Measurements from ENCODE around the gene CHCHD6. TPM values are rescaled to one million over a fixed set of nuclear protein-coding genes. Genes with fewer than 3 reads are reported as not detected.

The CHCHD6 gene
- total RNA-seq, 1 experiment from 2014 or later: 40.9 TPM

DNA sequence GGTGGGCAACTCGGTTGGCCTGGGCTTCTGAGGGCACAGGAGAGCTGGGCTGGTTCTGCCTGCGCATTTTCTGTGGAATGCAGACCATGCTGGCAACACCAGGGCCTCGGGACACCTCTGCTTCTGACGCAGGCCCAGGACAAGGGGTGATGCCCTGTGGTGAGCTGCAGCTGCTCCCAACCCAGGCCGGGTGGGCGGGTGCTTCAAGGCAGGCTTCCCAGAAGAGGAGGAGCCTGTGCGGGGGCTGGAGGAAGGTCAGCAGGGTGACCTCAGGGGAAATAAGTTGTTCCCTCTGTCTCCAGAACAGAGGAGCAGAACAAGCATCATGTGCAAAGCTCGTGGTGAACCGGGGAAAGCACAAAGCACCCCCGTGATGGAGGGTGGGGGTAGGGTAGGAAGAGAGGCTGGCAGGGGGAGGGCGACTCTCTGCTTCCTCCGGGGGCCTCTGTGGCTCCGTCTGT is 267.9 kb downstream of the CHCHD6 start:
- POLR2A ChIA-PET: no interaction called here
- Mint-ChIP-seq H3K9me3 (peaks cover 21% of the 10 kb centered on the region), H3K27ac (no peak overlapping the region), H3K27me3 (ENCODE audit: low read depth) (peaks cover 5% of the 10 kb centered on the region), H3K4me1 (peaks cover 13% of the 10 kb centered on the region), H3K4me3 (no peak overlapping the region), H3K36me3 (peaks cover 10% of the 10 kb centered on the region)
- peak; percentile 38 for DNase-seq (ENCODE audit: low spot score)
- ATAC-seq: peak; percentile 74
- TF ChIP-seq TEAD4 (CRISPR knock-in tag; IDR thresholded peaks at IDR 0.05) (no peak), ZNF423 (CRISPR knock-in tag; IDR thresholded peaks at IDR 0.05) (0 out of 2 replicates have a peak, but pooled peaks have one; percentile 19)
- CTCF ChIA-PET: interaction anchor here (0.9 to 4.1 kb wide), 8 partner anchors 10 to 288 kb away, joined by 3 to 28 read pairs (median 7); partner anchors contain the start of gene PLXNA1

DNA sequence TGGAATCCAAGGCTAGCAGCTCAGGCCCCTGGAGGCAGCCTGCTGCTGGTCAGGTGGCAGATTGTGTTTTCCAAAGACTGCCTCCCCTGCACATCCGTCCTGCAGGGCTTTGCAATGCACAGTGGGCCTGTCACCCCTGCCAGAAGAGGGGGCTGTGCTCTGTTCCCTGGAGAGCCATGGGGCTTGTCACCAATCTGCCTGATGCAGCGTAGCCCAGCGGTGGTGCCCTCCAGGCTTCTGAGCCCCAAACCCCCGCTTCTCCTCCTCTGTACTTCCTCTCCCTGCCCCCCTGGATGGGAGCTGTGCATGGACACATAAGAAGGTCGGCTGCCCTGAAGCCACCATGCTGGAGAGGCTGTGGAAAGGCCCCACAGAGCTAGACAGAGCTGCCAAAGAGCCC is 268.8 kb downstream of the CHCHD6 start:
- CTCF ChIA-PET: interaction anchor here (0.6 to 4.1 kb wide), 17 partner anchors 9 to 483 kb away, joined by 3 to 28 read pairs (median 4); partner anchors contain the start of gene PLXNA1
- Mint-ChIP-seq H3K27me3 (ENCODE audit: low read depth) (peaks cover 5% of the 10 kb centered on the region), H3K36me3 (peaks cover 10% of the 10 kb centered on the region), H3K4me1 (peaks cover 13% of the 10 kb centered on the region), H3K4me3 (no peak overlapping the region), H3K9me3 (peaks cover 21% of the 10 kb centered on the region), H3K27ac (no peak overlapping the region)
- POLR2A ChIA-PET: no interaction called here
- peak; percentile 36 for DNase-seq (ENCODE audit: low spot score)
- ATAC-seq: peak; percentile 69
- TF ChIP-seq ZNF219 (CRISPR knock-in tag; IDR thresholded peaks at IDR 0.05; ENCODE audit: borderline replicate concordance): no peak

DNA sequence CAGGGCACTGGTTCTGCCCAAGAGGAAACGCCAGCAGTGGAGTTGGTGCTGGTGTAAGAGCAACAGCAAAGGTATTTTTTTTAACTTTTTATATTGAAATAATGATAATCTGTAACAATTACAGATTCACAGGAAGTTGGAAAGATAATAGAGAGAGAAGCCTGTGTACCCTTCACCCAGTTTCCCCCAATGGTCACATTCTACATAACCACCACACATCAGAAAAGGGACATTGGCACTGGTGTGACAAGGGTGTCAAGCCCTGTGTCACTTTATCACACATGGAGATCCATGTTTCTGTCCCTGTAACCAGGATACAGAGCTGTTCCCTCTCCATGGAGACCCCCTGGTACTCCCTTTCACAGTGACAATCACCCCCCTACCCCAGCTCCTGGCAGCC is 269.8 kb downstream of the CHCHD6 start:
- ChIA-PET CTCF (interaction anchor here (0.8 to 4.1 kb wide), 9 partner anchors 8 to 482 kb away, joined by 3 to 28 read pairs (median 5); partner anchors contain the start of gene PLXNA1), POLR2A (no interaction called here)
- no peak for DNase-seq (ENCODE audit: low spot score)
- peaks cover 21% of the 10 kb centered on the region for H3K9me3 Mint-ChIP-seq
- no peak for ATAC-seq
- peaks cover 5% of the 10 kb centered on the region for H3K27me3 Mint-ChIP-seq (ENCODE audit: low read depth)
- peaks cover 10% of the 10 kb centered on the region for H3K36me3 Mint-ChIP-seq
- TF ChIP-seq, protein P1, sequence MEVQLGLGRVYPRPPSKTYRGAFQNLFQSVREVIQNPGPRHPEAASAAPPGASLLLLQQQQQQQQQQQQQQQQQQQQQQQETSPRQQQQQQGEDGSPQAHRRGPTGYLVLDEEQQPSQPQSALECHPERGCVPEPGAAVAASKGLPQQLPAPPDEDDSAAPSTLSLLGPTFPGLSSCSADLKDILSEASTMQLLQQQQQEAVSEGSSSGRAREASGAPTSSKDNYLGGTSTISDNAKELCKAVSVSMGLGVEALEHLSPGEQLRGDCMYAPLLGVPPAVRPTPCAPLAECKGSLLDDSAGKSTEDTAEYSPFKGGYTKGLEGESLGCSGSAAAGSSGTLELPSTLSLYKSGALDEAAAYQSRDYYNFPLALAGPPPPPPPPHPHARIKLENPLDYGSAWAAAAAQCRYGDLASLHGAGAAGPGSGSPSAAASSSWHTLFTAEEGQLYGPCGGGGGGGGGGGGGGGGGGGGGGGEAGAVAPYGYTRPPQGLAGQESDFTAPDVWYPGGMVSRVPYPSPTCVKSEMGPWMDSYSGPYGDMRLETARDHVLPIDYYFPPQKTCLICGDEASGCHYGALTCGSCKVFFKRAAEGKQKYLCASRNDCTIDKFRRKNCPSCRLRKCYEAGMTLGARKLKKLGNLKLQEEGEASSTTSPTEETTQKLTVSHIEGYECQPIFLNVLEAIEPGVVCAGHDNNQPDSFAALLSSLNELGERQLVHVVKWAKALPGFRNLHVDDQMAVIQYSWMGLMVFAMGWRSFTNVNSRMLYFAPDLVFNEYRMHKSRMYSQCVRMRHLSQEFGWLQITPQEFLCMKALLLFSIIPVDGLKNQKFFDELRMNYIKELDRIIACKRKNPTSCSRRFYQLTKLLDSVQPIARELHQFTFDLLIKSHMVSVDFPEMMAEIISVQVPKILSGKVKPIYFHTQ (CRISPR knock-in tag; IDR thresholded peaks at IDR 0.05): no peak
- TF ChIP-seq, protein P2, sequence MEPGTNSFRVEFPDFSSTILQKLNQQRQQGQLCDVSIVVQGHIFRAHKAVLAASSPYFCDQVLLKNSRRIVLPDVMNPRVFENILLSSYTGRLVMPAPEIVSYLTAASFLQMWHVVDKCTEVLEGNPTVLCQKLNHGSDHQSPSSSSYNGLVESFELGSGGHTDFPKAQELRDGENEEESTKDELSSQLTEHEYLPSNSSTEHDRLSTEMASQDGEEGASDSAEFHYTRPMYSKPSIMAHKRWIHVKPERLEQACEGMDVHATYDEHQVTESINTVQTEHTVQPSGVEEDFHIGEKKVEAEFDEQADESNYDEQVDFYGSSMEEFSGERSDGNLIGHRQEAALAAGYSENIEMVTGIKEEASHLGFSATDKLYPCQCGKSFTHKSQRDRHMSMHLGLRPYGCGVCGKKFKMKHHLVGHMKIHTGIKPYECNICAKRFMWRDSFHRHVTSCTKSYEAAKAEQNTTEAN (CRISPR knock-in tag; IDR thresholded peaks at IDR 0.05): no peak
- TF ChIP-seq TCF7 (CRISPR knock-in tag; IDR thresholded peaks at IDR 0.05; ENCODE audit: low read depth): no peak
- TF ChIP-seq, protein P3, sequence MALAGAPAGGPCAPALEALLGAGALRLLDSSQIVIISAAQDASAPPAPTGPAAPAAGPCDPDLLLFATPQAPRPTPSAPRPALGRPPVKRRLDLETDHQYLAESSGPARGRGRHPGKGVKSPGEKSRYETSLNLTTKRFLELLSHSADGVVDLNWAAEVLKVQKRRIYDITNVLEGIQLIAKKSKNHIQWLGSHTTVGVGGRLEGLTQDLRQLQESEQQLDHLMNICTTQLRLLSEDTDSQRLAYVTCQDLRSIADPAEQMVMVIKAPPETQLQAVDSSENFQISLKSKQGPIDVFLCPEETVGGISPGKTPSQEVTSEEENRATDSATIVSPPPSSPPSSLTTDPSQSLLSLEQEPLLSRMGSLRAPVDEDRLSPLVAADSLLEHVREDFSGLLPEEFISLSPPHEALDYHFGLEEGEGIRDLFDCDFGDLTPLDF (CRISPR knock-in tag; IDR thresholded peaks at IDR 0.05): no peak
- no peak for TF ChIP-seq FOXJ3 (CRISPR knock-in tag; IDR thresholded peaks at IDR 0.05; ENCODE audit: borderline replicate concordance)
- no peak for TF ChIP-seq ETV6 (CRISPR knock-in tag; IDR thresholded peaks at IDR 0.05)
- no peak for TF ChIP-seq ZNF138 (CRISPR knock-in tag; conservative IDR thresholded peaks at IDR 0.05)
- TF ChIP-seq, protein P4, sequence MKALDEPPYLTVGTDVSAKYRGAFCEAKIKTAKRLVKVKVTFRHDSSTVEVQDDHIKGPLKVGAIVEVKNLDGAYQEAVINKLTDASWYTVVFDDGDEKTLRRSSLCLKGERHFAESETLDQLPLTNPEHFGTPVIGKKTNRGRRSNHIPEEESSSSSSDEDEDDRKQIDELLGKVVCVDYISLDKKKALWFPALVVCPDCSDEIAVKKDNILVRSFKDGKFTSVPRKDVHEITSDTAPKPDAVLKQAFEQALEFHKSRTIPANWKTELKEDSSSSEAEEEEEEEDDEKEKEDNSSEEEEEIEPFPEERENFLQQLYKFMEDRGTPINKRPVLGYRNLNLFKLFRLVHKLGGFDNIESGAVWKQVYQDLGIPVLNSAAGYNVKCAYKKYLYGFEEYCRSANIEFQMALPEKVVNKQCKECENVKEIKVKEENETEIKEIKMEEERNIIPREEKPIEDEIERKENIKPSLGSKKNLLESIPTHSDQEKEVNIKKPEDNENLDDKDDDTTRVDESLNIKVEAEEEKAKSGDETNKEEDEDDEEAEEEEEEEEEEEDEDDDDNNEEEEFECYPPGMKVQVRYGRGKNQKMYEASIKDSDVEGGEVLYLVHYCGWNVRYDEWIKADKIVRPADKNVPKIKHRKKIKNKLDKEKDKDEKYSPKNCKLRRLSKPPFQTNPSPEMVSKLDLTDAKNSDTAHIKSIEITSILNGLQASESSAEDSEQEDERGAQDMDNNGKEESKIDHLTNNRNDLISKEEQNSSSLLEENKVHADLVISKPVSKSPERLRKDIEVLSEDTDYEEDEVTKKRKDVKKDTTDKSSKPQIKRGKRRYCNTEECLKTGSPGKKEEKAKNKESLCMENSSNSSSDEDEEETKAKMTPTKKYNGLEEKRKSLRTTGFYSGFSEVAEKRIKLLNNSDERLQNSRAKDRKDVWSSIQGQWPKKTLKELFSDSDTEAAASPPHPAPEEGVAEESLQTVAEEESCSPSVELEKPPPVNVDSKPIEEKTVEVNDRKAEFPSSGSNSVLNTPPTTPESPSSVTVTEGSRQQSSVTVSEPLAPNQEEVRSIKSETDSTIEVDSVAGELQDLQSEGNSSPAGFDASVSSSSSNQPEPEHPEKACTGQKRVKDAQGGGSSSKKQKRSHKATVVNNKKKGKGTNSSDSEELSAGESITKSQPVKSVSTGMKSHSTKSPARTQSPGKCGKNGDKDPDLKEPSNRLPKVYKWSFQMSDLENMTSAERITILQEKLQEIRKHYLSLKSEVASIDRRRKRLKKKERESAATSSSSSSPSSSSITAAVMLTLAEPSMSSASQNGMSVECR (CRISPR knock-in tag; IDR thresholded peaks at IDR 0.05; ENCODE audit: borderline replicate concordance): no peak
- no peak overlapping the region for H3K27ac Mint-ChIP-seq
- peaks cover 10% of the 10 kb centered on the region; the same call in 1 of the 2 replicates for H3K4me1 Mint-ChIP-seq
- no peak overlapping the region for H3K4me3 Mint-ChIP-seq

Data from WTC11 (cell line).